Stimulated activated CD8-positive, alpha-beta memory T cell treated with anti-CD3 and anti-CD28 coated beads, Interleukin-7, amount 100 ng/mL, for 1 hour (primary cell): ENCODE data around the gene RNF214.
"Not testable (repeated sequence)": the region's sequence is repeated elsewhere in the genome, so short reads cannot be mapped to it uniquely, and the experiment has no call there.

Experiments
- DNase-seq, 2 donors: peaks; one replicate each; pipeline ENCODE4 v3.0.0-alpha.2; 2020; ENCODE audit warnings: low read depth in 2 of 2

RNF214 gene

DNA sequence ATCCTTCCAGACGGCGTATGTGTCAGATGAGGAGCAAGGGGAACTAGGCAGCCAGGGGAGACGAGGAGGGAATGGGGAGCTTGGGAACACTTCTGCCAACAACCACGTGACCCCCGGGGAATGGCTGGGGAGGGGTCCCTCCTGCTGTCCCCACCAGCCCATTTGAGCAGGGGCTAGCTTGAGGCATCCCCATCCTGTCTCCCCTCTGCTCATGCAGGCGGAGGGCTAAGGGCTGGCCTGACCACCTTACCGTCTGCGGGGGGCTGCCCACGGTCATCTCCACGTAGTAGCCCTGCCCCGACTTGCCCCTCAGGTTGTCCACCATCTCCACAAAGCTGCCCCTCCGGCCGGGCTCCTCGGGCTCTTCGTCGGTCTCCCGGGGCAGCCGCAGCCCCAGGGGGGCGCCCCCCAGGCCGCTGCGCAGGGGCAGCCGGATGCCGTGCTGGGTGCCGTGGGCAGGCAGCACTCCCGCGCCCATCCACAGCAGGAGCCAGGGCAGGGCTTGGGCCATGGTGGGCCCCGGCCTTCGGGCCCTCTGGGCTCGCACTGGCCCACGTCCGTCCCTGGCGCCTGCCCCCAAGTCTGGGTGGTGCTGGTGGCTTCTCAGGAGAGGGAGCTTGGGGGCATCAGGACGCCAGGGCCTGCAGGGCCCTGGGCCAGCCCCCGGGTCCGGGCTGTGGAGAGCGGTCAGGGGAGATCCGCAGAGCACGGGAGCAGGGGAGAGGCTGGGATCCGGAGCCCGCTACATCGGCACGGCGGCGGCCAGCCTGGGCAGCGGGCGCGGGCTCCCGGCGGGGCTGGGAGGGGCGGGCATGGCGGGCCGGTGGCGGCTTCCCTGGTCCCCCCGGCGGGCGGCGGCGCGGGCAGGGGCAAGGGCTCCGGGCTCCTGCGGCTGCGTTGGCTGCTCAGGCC lies 83.1 kb downstream of the RNF214 start:
- no peak for DNase-seq

DNA sequence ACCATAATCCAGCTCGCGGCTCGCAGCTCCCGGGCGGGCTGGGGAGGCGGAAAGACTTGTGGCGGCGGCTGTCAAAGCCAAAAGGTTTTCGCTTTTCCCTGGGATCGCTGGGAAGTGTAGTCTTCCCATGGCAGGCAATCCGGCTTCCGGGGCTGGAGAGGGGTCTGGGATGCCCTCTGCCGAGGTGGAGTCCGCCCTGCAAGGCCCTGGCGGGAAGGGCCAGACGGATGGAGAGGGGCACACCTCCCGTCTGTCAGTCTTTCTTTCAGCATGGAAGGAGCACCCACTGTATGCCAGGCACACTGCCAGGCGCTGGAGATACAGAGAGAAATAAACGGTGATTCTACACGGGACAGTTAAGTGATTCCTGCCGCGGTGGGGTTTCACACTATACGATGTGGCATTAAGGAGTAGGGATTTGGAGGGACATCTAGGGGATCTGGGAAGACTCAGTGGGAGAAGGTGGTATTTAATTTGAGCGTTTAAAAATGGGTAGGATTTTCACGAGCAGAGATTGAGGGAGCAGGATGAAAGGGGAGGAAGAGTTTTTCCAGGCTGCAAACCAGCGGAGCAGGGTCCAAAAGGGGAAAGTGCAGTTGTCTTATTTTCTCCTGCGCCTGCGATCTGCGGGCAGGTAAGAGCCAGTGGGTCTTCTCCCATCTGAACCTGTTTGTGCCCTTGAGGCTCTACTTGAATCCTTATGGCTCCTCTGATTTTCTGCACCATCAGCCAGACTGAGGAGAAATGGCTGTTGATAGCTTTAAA lies 83.9 kb downstream of the RNF214 start, which contains the start of gene BACE1:
Gene BACE1 (minus strand): TSS at position 60 of the 765 bp plus-strand sequence. CDS start 461 bp downstream, outside the sequence.
- no peak for DNase-seq

DNA sequence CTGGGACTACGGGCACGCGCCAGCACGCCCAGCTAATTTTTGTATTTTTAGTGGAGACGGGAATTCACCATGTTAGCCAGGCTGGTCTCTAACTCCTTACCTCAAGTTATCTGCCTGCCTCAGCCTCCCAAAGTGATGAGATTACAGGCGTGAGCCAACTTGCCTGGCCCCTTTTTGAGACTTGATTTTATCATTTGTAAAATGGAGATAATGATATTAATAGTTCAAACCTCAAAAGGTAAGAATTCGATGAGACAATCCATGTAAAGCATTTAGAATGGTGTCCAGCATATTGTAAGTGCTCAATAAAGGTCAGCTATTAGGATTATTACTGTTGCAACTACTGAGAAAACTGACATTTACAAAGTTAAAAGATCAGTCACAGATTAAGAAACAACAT lies 86.3 kb downstream of the RNF214 start:
- DNase-seq: no peak

- DNase-seq: no peak
Measured at GRCh38 chr11:117319214-117319840, 86.9 kb downstream of the RNF214 start.

GRCh38 chr11:117327255-117327566 lies 94.7 kb downstream of the RNF214 start:
- DNase-seq: not testable (repeated sequence)

DNA sequence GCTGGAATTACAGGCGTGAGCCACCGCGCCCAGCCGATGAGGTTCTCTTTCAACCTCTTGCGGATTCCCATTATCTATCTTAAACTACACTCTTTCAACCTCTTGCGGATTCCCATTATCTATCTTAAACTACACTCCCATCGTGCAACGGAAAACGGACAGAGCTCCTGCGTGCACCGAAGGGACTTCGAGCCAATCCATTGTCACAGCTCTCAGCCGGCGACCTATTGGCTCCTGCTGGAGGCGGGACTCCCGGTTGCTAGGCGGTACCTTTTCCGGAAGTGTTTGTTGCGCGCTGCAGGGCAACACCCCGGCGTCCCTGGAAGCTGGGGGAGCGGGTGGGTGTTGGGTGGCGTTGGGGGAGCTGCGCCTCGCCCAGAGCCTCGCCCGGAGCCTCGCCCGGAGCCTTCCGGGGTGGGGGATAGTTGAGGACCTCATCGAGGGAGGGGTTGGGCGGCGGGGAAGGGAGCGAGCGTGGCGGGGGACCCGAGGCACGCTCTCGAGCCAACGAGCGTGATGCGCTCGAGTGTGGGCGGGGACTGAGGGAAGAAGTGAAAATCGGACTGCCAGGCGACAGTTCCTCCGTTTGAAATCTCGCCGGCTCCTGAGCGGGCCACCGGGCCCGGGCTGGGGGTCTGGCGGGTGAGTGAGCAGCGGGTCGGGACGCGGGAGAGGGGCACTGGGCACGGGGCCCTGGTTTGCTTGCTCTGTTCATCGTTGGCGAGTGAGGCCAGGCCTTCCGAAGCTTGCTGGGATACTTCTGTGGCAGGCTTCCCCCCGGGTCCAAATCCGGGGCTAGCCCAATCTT lies 95.3 kb downstream of the RNF214 start, which contains the start of gene CEP164:
Gene CEP164 (plus strand): TSS at position 288 of the 808 bp plus-strand sequence. CDS start 10,733 bp downstream, outside the sequence.
- DNase-seq: peak; percentile 83 to 87

GRCh38 chr11:117328375-117329010 lies 96.0 kb downstream of the RNF214 start:
- DNase-seq: no peak

GRCh38 chr11:117332843-117333242 lies 100.4 kb downstream of the RNF214 start:
- DNase-seq: no peak

DNA sequence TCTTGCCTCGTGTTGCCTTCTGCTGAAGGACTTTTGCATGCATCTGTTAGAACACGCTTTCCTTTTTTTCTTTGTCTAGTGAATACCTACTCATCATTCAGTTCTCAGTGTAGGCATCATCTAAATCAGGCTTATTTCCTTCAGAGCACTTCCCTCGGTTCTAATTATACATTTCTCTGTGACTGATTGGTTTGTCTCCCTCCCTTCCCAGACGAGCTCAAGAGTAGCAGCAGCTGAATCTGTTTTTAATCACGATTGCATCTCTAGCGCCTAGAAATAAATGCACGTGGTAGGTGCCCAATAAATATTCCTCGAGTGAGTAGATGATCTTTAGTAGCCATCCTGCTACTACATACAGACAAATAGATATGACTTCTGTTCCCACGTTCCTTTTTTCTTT lies 101.4 kb downstream of the RNF214 start:
- no peak for DNase-seq

GRCh38 chr11:117334896-117335295 lies 102.4 kb downstream of the RNF214 start:
- DNase-seq: no peak

- DNase-seq: no peak
Measured at GRCh38 chr11:117335399-117335798, 102.9 kb downstream of the RNF214 start.
